ENCODE data around the gene FREY1.

DNA sequence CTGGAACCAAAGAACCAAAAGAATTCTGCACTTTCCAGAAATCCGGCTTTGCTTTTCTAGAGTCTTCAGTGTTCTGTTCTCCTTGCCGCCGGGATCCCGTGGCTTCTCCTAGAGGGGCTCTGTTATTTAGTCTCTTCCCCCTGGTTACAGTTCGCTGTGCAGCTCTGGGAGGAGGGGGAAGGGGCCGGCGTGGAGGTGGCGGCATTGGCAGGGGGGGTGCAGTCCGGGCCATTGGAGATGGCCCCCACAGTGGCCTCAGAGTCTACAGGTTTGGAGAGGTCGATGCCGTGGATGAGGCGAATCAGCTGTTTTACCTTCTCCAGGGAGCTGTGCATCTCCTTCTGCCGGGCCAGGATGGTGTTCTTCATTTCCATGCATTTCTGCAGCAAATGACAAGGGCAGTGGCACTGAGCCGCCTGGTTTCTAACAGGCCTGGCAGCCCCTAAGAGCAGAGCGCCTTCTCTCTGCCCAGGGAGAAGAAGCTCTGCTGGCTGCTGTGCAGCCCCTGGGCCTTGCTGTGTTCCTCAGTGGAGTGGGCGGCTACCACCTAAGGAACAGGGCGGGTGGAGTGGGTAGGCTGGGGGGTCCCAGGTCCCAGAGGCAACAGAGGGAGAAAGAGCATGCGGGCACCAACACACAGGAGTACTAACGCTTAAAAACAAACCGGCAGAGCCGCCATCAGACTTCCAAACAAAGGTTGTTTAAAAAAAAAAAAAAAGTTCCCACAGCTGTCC lies 26.9 kb upstream of the FREY1 start:
- TF ChIP-seq, protein P1, sequence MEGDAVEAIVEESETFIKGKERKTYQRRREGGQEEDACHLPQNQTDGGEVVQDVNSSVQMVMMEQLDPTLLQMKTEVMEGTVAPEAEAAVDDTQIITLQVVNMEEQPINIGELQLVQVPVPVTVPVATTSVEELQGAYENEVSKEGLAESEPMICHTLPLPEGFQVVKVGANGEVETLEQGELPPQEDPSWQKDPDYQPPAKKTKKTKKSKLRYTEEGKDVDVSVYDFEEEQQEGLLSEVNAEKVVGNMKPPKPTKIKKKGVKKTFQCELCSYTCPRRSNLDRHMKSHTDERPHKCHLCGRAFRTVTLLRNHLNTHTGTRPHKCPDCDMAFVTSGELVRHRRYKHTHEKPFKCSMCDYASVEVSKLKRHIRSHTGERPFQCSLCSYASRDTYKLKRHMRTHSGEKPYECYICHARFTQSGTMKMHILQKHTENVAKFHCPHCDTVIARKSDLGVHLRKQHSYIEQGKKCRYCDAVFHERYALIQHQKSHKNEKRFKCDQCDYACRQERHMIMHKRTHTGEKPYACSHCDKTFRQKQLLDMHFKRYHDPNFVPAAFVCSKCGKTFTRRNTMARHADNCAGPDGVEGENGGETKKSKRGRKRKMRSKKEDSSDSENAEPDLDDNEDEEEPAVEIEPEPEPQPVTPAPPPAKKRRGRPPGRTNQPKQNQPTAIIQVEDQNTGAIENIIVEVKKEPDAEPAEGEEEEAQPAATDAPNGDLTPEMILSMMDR (IDR thresholded peaks at IDR 0.05), result no peak
- TF ChIP-seq POLR2AphosphoS5 (IDR thresholded peaks at IDR 0.05; ENCODE audit: insufficient read depth in 1 of 2, low read depth in 1 of 2) (no peak), POLR2A (IDR thresholded peaks at IDR 0.05) (no peak)
